Activated CD8-positive, alpha-beta memory T cell treated with anti-CD3 and anti-CD28 coated beads, Interleukin-2, amount 50 U/mL, for 1 hour (primary cell): ENCODE measurements around the gene PAM.

Experiments used
- DNase-seq: peaks from one replicate; pipeline ENCODE4 v3.0.0-alpha.2; 2020; ENCODE audit errors: extremely low read depth

PAM gene

GRCh38 chr5:102754767-102755431, at the start of gene PAM:
Gene PAM, plus strand, starts transcription at chr5:102755305. Its CDS starts 110,891 bp downstream, at chr5:102866196.
- no peak for DNase-seq

GRCh38 chr5:102711525-102712385, 43.4 kb upstream of the PAM start:
- DNase-seq: no peak

GRCh38 chr5:102713278-102713677, 41.8 kb upstream of the PAM start:
- no peak for DNase-seq

- no peak for DNase-seq
Measured at GRCh38 chr5:102713682-102714231, 41.3 kb upstream of the PAM start.

- no peak for DNase-seq
Measured at GRCh38 chr5:102715082-102715807, 39.9 kb upstream of the PAM start.

GRCh38 chr5:102716017-102716416, 39.1 kb upstream of the PAM start:
- DNase-seq: no peak

- no peak for DNase-seq
Measured at GRCh38 chr5:102718819-102719218, 36.3 kb upstream of the PAM start.

GRCh38 chr5:102719886-102720285, 35.2 kb upstream of the PAM start:
- DNase-seq: no peak

GRCh38 chr5:102720969-102721368, 34.1 kb upstream of the PAM start:
- DNase-seq: no peak

GRCh38 chr5:102722931-102723330, 32.2 kb upstream of the PAM start:
- DNase-seq: no peak

- DNase-seq: no peak
Measured at GRCh38 chr5:102731693-102732092, 23.4 kb upstream of the PAM start.

- DNase-seq: no peak
Measured at GRCh38 chr5:102733534-102733933, 21.6 kb upstream of the PAM start.

- no peak for DNase-seq
Measured at GRCh38 chr5:102737161-102737560, 17.9 kb upstream of the PAM start.

GRCh38 chr5:102737805-102738469, 17.2 kb upstream of the PAM start:
- DNase-seq: no peak

GRCh38 chr5:102740515-102740914, 14.6 kb upstream of the PAM start:
- DNase-seq: no peak

- DNase-seq: no peak
Measured at GRCh38 chr5:102742215-102742614, 12.9 kb upstream of the PAM start.

GRCh38 chr5:102743900-102744299, 11.2 kb upstream of the PAM start:
- no peak for DNase-seq

- DNase-seq: no peak
Measured at GRCh38 chr5:102747386-102748166, 7.5 kb upstream of the PAM start.

GRCh38 chr5:102749416-102750030, 5.6 kb upstream of the PAM start:
- no peak for DNase-seq

GRCh38 chr5:102750151-102750834, 4.8 kb upstream of the PAM start:
- DNase-seq: no peak
